Right lobe of liver (tissue), 6 donors: ENCODE results near the gene PAPOLB. TPM values are rescaled to one million over a fixed set of nuclear protein-coding genes. Genes with fewer than 3 reads are reported as not detected.

Experiments
- ATAC-seq, 4 donors: fragments of 200-7000 bp; cut with Tn5 transposase; one replicate each; pipeline ENCODE4 v1.9.1; 2020; ENCODE audit warnings: mild to moderate bottlenecking in 4 of 4, moderate library complexity in 4 of 4
- DNase-seq, 3 donors: peaks; one replicate each; pipeline ENCODE4 v3.0.0-alpha.2; 2020
- H3K27ac ChIP-seq, 3 donors: fragments of 200-600 bp; one replicate each; pipeline ENCODE4 v1.8.0; 2022
- H3K27me3 ChIP-seq, 2 donors: fragments of 200-600 bp; one replicate each; pipeline ENCODE4 v1.8.0; 2022
- H3K36me3 ChIP-seq, 4 donors: fragments of 200-600 bp; sonication (generic) in 1 of 4; one replicate each; pipeline versions ENCODE4 v1.5.1 to v1.8.0; 2017 to 2022; ENCODE audit warnings: control low read depth in 1 of 4
- H3K4me1 ChIP-seq, 4 donors: fragments of 200-600 bp; sonication (generic) in 1 of 4; one replicate each; pipeline versions ENCODE4 v1.5.1 to v1.8.0; 2017 to 2022; ENCODE audit warnings: control low read depth in 1 of 4
- H3K4me3 ChIP-seq, 3 donors: fragments of 200-600 bp; one replicate each; pipeline ENCODE4 v1.8.0; 2022
- H3K9me3 ChIP-seq, 4 donors: fragments of 200-600 bp; sonication (generic) in 1 of 4; one replicate each; pipeline versions ENCODE4 v1.5.1 to v1.8.0; 2017 to 2022; ENCODE audit warnings: control low read depth in 1 of 4
- CTCF ChIP-seq, 4 donors: fragments of 200-600 bp in 3 of 4; fragments of 450-650 bp in 1 of 4; IDR thresholded peaks; one replicate each; pipeline versions ENCODE4 v1.5.1 to v1.8.0; 2016 to 2022; ENCODE audit warnings: antibody characterized with exemption in 4 of 4, mild to moderate bottlenecking in 2 of 4
- POLR2A ChIP-seq: fragments of 450-650 bp; IDR thresholded peaks from one replicate; pipeline ENCODE4 v1.6.1; 2017; ENCODE audit warnings: antibody characterized with exemption, mild to moderate bottlenecking
- WGBS: methylation state at CpG from one replicate; pipeline ENCODE4 v1.1.6; 2018; ENCODE audit warnings: low coverage, low lambda C conversion rate; ENCODE audit not compliant: insufficient coverage; ENCODE audit errors: missing lambda C conversion rate; 5-methylcytosine and 5-hydroxymethylcytosine counted together
- intact Hi-C, 2 donors: fragments of 100-400 bp; cut with DNase I; formaldehyde crosslinking; loops; one replicate each; pipeline versions ENCODE4 v1.11.2 to v1.14.1; 2022
- total RNA-seq, 6 experiments: library from RNA; depleted of rRNA in 2 of 6; stranded (reverse); fragments of >200 nt in 2 of 6; fragmentation: NEBNext Ultra II Directional in 3 of 6; extraction: Animal tissue kit (Norgen Biotek cat#: 25700) in 3 of 6; gene quantifications; one replicate each; pipeline versions ENCODE4 v1.1.0 to v1.2.4, GENCODE V29; 2016 to 2023
- donor health status: DM: no; HTN: yes; CAD: no.
- donor health status: DM: no; HTN: no; CAD: no.
- donor health status: DM: no; HTN: no; CAD: no.
- donor health status: DM: no; HTN: yes; CAD: no.
- donor health status: DM: no; HTN: yes; CAD: no.

PAPOLB gene
- total RNA-seq, 6 experiments from 2014 or later, result not detected

- WGBS, result 51% methylated on average over 2 of the region's 38 CpGs
- TF ChIP-seq POLR2A, result no peak
- TF ChIP-seq CTCF (IDR thresholded peaks at IDR 0.05), result no peak
- H3K9me3 ChIP-seq, result no peaks in the 10 kb centered on the region
- no peak for DNase-seq
- H3K36me3 ChIP-seq, result no peaks in the 10 kb centered on the region
- ATAC-seq, result no peak
- no peaks in the 10 kb centered on the region for H3K27me3 ChIP-seq
- H3K4me1 ChIP-seq, result no peaks in the 10 kb centered on the region
- H3K4me3 ChIP-seq, result no peak overlapping the region
- H3K27ac ChIP-seq, result no peak overlapping the region
- intact Hi-C loops, result no loop called here
Measured at GRCh38 chr7:4815609-4816418, 46.0 kb downstream of the PAPOLB start.

- DNase-seq, result no peak
- no peak for TF ChIP-seq POLR2A
- TF ChIP-seq CTCF (IDR thresholded peaks at IDR 0.05), result no peak
- no CpG with 5 or more reads among the region's 14 CpGs for WGBS
- Histone ChIP-seq H3K36me3 (no peaks in the 10 kb centered on the region), H3K4me1 (no peaks in the 10 kb centered on the region), H3K27ac (no peak overlapping the region), H3K9me3 (no peaks in the 10 kb centered on the region), H3K4me3 (no peak overlapping the region), H3K27me3 (no peaks in the 10 kb centered on the region)
- intact Hi-C loops, result no loop called here
- ATAC-seq, result no peak
Measured at GRCh38 chr7:4815121-4815520, 46.7 kb downstream of the PAPOLB start.

GRCh38 chr7:4814433-4814832 lies 47.4 kb downstream of the PAPOLB start:
- intact Hi-C loops, result no loop called here

GRCh38 chr7:4809666-4810065 lies 52.2 kb downstream of the PAPOLB start:
- ATAC-seq, result no peak
- 68% methylated on average over 14 of the region's 14 CpGs for WGBS
- no peak for DNase-seq
- no peak overlapping the region for H3K27ac ChIP-seq
- TF ChIP-seq CTCF (IDR thresholded peaks at IDR 0.05) (no peak), POLR2A (no peak)
- H3K36me3 ChIP-seq, result no peaks in the 10 kb centered on the region
- no peaks in the 10 kb centered on the region for H3K9me3 ChIP-seq
- intact Hi-C loops, result loop anchor here in 1 of 2 donors (10.0 kb wide), 1 partner anchor 275 kb away; no protein-coding TSS in a partner anchor
- H3K4me1 ChIP-seq, result no peaks in the 10 kb centered on the region
- no peak overlapping the region for H3K4me3 ChIP-seq
- H3K27me3 ChIP-seq, result no peaks in the 10 kb centered on the region

More at GRCh38 chr7:4814433-4814832, 47.4 kb downstream of the PAPOLB start:
- 20% methylated on average over 1 of the region's 14 CpGs for WGBS
- Histone ChIP-seq H3K9me3 (no peaks in the 10 kb centered on the region), H3K4me1 (no peaks in the 10 kb centered on the region), H3K27me3 (no peaks in the 10 kb centered on the region), H3K27ac (no peak overlapping the region), H3K36me3 (no peaks in the 10 kb centered on the region), H3K4me3 (no peak overlapping the region)
- DNase-seq, result no peak
- TF ChIP-seq CTCF (IDR thresholded peaks at IDR 0.05) (no peak), POLR2A (no peak)
- no peak for ATAC-seq
